Measurements from ENCODE around the gene HMGXB3.

The HMGXB3 gene

GRCh38 chr5:150077060-150077459 is 76.5 kb downstream of the HMGXB3 start:
- H3K27me3 ChIP-seq (ENCODE audit: insufficient read depth, poor library complexity, severe bottlenecking): no peaks in the 10 kb centered on the region
- H3K27ac ChIP-seq (replicated peaks): no peak overlapping the region
- H3K4me3 ChIP-seq (replicated peaks; ENCODE audit: insufficient read depth, low read length): no peak overlapping the region
- no peak for DNase-seq (ENCODE audit: low read depth in 1 of 2, low spot score in 1 of 2)
- TF ChIP-seq REST (IDR thresholded peaks at IDR 0.05; ENCODE audit: insufficient replicate concordance, low read depth) (no peak), GABPA (IDR thresholded peaks at IDR 0.05; ENCODE audit: low read depth) (no peak), SPI1 (IDR thresholded peaks at IDR 0.05; ENCODE audit: borderline replicate concordance, low read depth) (no peak), POLR2AphosphoS5 (IDR thresholded peaks at IDR 0.05; ENCODE audit: low read depth) (no peak), CTCF (IDR thresholded peaks at IDR 0.05; ENCODE audit: insufficient read depth, low read length) (no peak)

GRCh38 chr5:150077996-150078801 is 77.7 kb downstream of the HMGXB3 start:
- TF ChIP-seq POLR2AphosphoS5 (IDR thresholded peaks at IDR 0.05; ENCODE audit: low read depth) (no peak), REST (IDR thresholded peaks at IDR 0.05; ENCODE audit: insufficient replicate concordance, low read depth) (no peak), GABPA (IDR thresholded peaks at IDR 0.05; ENCODE audit: low read depth) (no peak), SPI1 (IDR thresholded peaks at IDR 0.05; ENCODE audit: borderline replicate concordance, low read depth) (no peak), CTCF (IDR thresholded peaks at IDR 0.05; ENCODE audit: insufficient read depth, low read length) (no peak)
- Histone ChIP-seq H3K27ac (replicated peaks) (no peak overlapping the region), H3K4me3 (replicated peaks; ENCODE audit: insufficient read depth, low read length) (no peak overlapping the region), H3K27me3 (ENCODE audit: insufficient read depth, poor library complexity, severe bottlenecking) (no peaks in the 10 kb centered on the region)
- no peak for DNase-seq (ENCODE audit: low read depth in 1 of 2, low spot score in 1 of 2)

GRCh38 chr5:150078802-150079689 is 78.5 kb downstream of the HMGXB3 start:
- H3K4me3 ChIP-seq (replicated peaks; ENCODE audit: insufficient read depth, low read length): no peak overlapping the region
- no peak overlapping the region for H3K27ac ChIP-seq (replicated peaks)
- DNase-seq (ENCODE audit: low read depth in 1 of 2, low spot score in 1 of 2): no peak
- no peaks in the 10 kb centered on the region for H3K27me3 ChIP-seq (ENCODE audit: insufficient read depth, poor library complexity, severe bottlenecking)
- TF ChIP-seq GABPA (IDR thresholded peaks at IDR 0.05; ENCODE audit: low read depth): no peak
- TF ChIP-seq SPI1 (IDR thresholded peaks at IDR 0.05; ENCODE audit: borderline replicate concordance, low read depth): no peak
- no peak for TF ChIP-seq REST (IDR thresholded peaks at IDR 0.05; ENCODE audit: insufficient replicate concordance, low read depth)
- no peak for TF ChIP-seq CTCF (IDR thresholded peaks at IDR 0.05; ENCODE audit: insufficient read depth, low read length)
- TF ChIP-seq POLR2AphosphoS5 (IDR thresholded peaks at IDR 0.05; ENCODE audit: low read depth): no peak

All from HL-60 (cell line).